HepG2 (cell line): ENCODE results near the gene MIB2. TPM values are rescaled to one million over a fixed set of nuclear protein-coding genes. Genes with fewer than 3 reads are reported as not detected.
A peak's percentile ranks its signal among the peaks of the same experiment; 100 is the strongest.

Experiments used
- ATF7 ChIP-seq, 2 experiments: fragments of 450-650 bp in 1 of 2; sonication (generic) in 1 of 2; formaldehyde crosslinking in 1 of 2; IDR thresholded peaks; 2 replicates each; pipeline versions ENCODE4 v1.4.0 to v1.6.1; 2016 to 2020; ENCODE audit warnings: antibody characterized with exemption in 1 of 2, mild to moderate bottlenecking in 1 of 2, missing genetic modification reagents in 1 of 2
- BRF2 ChIP-seq: sonication (generic); formaldehyde crosslinking; IDR thresholded peaks from 2 replicates; pipeline ENCODE4 v1.8.1; 2022; ENCODE audit warnings: mild to moderate bottlenecking, missing genetic modification reagents
- DDIT3 ChIP-seq: sonication (generic); formaldehyde crosslinking; IDR thresholded peaks from 2 replicates; pipeline ENCODE4 v1.4.0; 2020; ENCODE audit warnings: mild to moderate bottlenecking, missing genetic modification reagents
- EHMT2 ChIP-seq: fragments of 200-600 bp; sonication (generic); IDR thresholded peaks from 2 replicates; pipeline ENCODE4 v1.7.0; 2017; ENCODE audit warnings: antibody characterized with exemption, low read depth, low read length, borderline replicate concordance
- FOXO1 ChIP-seq: sonication (generic); formaldehyde crosslinking; IDR thresholded peaks from 2 replicates; pipeline ENCODE4 v1.4.0; 2020; ENCODE audit warnings: missing genetic modification reagents
- MTF1 ChIP-seq: sonication (generic); formaldehyde crosslinking; IDR thresholded peaks from 2 replicates; pipeline ENCODE4 v1.5.0; 2020; ENCODE audit warnings: missing genetic modification reagents
- NR2F6 ChIP-seq, 2 experiments: IDR thresholded peaks; 2 replicates each; pipeline ENCODE4 v1.6.1; 2016; ENCODE audit warnings: antibody characterized with exemption in 1 of 2, mild to moderate bottlenecking in 1 of 2
- SP5 ChIP-seq: IDR thresholded peaks from 2 replicates; pipeline ENCODE4 v1.6.1; 2016; ENCODE audit warnings: low read depth, borderline replicate concordance
- WIZ ChIP-seq: sonication (generic); formaldehyde crosslinking; IDR thresholded peaks from 2 replicates; pipeline ENCODE4 v1.5.1; 2020; ENCODE audit warnings: mild to moderate bottlenecking, missing genetic modification reagents
- ZFP37 ChIP-seq: sonication (generic); formaldehyde crosslinking; IDR thresholded peaks from 2 replicates; pipeline ENCODE4 v1.4.0; 2020; ENCODE audit warnings: missing genetic modification reagents, borderline replicate concordance
- ZMAT3 ChIP-seq: sonication (generic); formaldehyde crosslinking; conservative IDR thresholded peaks from 2 replicates; pipeline ENCODE4 v1.7.0; 2021; ENCODE audit warnings: missing genetic modification reagents
- ZNF282 ChIP-seq: fragments of 450-650 bp; IDR thresholded peaks from 2 replicates; pipeline ENCODE4 v1.6.1; 2018; ENCODE audit not compliant: partially characterized antibody
- ZNF431 ChIP-seq: sonication (generic); formaldehyde crosslinking; IDR thresholded peaks from 2 replicates; pipeline ENCODE4 v1.9.0; 2022; ENCODE audit warnings: missing genetic modification reagents, low read depth, mild to moderate bottlenecking, borderline replicate concordance
- ZNF546 ChIP-seq: sonication (generic); formaldehyde crosslinking; conservative IDR thresholded peaks from 2 replicates; pipeline ENCODE4 v1.8.1; 2023; ENCODE audit warnings: mild to moderate bottlenecking, missing genetic modification reagents
- ZNF737 ChIP-seq: sonication (generic); formaldehyde crosslinking; IDR thresholded peaks from 2 replicates; pipeline ENCODE4 v1.5.0; 2020; ENCODE audit warnings: missing genetic modification reagents, mild to moderate bottlenecking, borderline replicate concordance
- ZNF740 ChIP-seq: sonication (generic); formaldehyde crosslinking; IDR thresholded peaks from 2 replicates; pipeline ENCODE4 v1.4.0; 2020; ENCODE audit warnings: missing genetic modification reagents
- ZNF747 ChIP-seq: sonication (generic); formaldehyde crosslinking; IDR thresholded peaks from 2 replicates; pipeline ENCODE4 v1.8.1; 2023; ENCODE audit warnings: missing genetic modification reagents, mild to moderate bottlenecking, borderline replicate concordance
- polyA plus RNA-seq, 8 experiments: library from polyadenylated mRNA; depleted of rRNA in 3 of 8; stranded (reverse) in 7 of 8; unstranded in 1 of 8; fragments of >200 nt; fragmentation: Illumina TruSeq in 4 of 8; extraction: Trizol in 4 of 8; gene quantifications; 2 replicates each; pipeline versions ENCODE4 v1.2.1 to v1.2.3, GENCODE V29; 2011 to 2016; ENCODE audit warnings: low read depth in 4 of 8, missing spikeins in 1 of 8, mixed read lengths in 1 of 8; ENCODE audit not compliant: insufficient read depth in 1 of 8
- total RNA-seq, 5 experiments: library from RNA; depleted of rRNA; stranded (reverse); fragments of >200 nt; fragmentation: Illumina TruSeq; extraction: Trizol; gene quantifications; 2 replicates each; pipeline ENCODE4 v1.2.3, GENCODE V29; 2016; ENCODE audit warnings: low read depth in 1 of 5
- TF ChIP-seq, protein P1 (sequence below): sonication (generic); formaldehyde crosslinking; IDR thresholded peaks from 2 replicates; pipeline ENCODE4 v1.4.0; 2020; ENCODE audit warnings: missing genetic modification reagents
- TF ChIP-seq, protein P2 (sequence below): sonication (generic); formaldehyde crosslinking; IDR thresholded peaks from 2 replicates; pipeline ENCODE4 v1.5.1; 2020; ENCODE audit warnings: missing genetic modification reagents, mild to moderate bottlenecking, borderline replicate concordance

The MIB2 gene
- total and polyA plus RNA-seq, 2 of the 13 experiments (the other 11 are each of a cell fraction or from before 2014, with no cell fraction given), result 19.9 to 30.4 TPM

GRCh38 chr1:1615256-1616044 lies at the start of gene MIB2 (continued):
- TF ChIP-seq, protein P1, sequence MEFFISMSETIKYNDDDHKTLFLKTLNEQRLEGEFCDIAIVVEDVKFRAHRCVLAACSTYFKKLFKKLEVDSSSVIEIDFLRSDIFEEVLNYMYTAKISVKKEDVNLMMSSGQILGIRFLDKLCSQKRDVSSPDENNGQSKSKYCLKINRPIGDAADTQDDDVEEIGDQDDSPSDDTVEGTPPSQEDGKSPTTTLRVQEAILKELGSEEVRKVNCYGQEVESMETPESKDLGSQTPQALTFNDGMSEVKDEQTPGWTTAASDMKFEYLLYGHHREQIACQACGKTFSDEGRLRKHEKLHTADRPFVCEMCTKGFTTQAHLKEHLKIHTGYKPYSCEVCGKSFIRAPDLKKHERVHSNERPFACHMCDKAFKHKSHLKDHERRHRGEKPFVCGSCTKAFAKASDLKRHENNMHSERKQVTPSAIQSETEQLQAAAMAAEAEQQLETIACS, result no peak
- no peak for TF ChIP-seq ZFP37 (CRISPR knock-in tag)
- TF ChIP-seq ZNF282, result no peak
- TF ChIP-seq MTF1, result no peak
- no peak for TF ChIP-seq NR2F6 (IDR thresholded peaks at IDR 0.05)
- TF ChIP-seq NR2F6 (CRISPR knock-in tag; IDR thresholded peaks at IDR 0.05), result no peak
- peak; percentile 60 for TF ChIP-seq ZNF431 (CRISPR knock-in tag)
- no peak for TF ChIP-seq DDIT3 (CRISPR knock-in tag)
- TF ChIP-seq BRF2 (CRISPR knock-in tag), result no peak
- TF ChIP-seq ZMAT3, result no peak
- no peak for TF ChIP-seq EHMT2
- peak; percentile 89 for TF ChIP-seq ZNF546
- no peak for TF ChIP-seq ZNF737
- no peak; the same call in 1 of the 2 replicates for TF ChIP-seq ZNF747 (CRISPR knock-in tag)
- TF ChIP-seq ZNF740 (CRISPR knock-in tag), result no peak
- TF ChIP-seq FOXO1, result peak; percentile 37; the same call in 1 of the 2 replicates
- TF ChIP-seq, protein P2, sequence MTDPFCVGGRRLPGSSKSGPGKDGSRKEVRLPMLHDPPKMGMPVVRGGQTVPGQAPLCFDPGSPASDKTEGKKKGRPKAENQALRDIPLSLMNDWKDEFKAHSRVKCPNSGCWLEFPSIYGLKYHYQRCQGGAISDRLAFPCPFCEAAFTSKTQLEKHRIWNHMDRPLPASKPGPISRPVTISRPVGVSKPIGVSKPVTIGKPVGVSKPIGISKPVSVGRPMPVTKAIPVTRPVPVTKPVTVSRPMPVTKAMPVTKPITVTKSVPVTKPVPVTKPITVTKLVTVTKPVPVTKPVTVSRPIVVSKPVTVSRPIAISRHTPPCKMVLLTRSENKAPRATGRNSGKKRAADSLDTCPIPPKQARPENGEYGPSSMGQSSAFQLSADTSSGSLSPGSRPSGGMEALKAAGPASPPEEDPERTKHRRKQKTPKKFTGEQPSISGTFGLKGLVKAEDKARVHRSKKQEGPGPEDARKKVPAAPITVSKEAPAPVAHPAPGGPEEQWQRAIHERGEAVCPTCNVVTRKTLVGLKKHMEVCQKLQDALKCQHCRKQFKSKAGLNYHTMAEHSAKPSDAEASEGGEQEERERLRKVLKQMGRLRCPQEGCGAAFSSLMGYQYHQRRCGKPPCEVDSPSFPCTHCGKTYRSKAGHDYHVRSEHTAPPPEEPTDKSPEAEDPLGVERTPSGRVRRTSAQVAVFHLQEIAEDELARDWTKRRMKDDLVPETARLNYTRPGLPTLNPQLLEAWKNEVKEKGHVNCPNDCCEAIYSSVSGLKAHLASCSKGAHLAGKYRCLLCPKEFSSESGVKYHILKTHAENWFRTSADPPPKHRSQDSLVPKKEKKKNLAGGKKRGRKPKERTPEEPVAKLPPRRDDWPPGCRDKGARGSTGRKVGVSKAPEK (CRISPR knock-in tag), result no peak
- no peak for TF ChIP-seq WIZ (CRISPR knock-in tag)
- TF ChIP-seq SP5 (CRISPR knock-in tag), result peak; percentile 15; the same call in 1 of the 2 replicates
- no peak for TF ChIP-seq ATF7 (IDR thresholded peaks at IDR 0.05)
- TF ChIP-seq ATF7 (CRISPR knock-in tag; IDR thresholded peaks at IDR 0.05), result 0 out of 2 replicates have a peak, but pooled peaks have one; percentile 57
